Aorta (tissue), 5 donors: Measurements from ENCODE around the gene KANSL1. TPM values are rescaled to one million over a fixed set of nuclear protein-coding genes. Genes with fewer than 3 reads are reported as not detected.

ENCODE experiments used
- ATAC-seq: fragments of 200-7000 bp; cut with Tn5 transposase; one replicate; pipeline ENCODE4 v1.9.1; 2022; ENCODE audit warnings: moderate library complexity; ENCODE audit not compliant: low FRiP score
- DNase-seq, 2 donors: peaks; one replicate each; pipeline ENCODE4 v3.0.0-alpha.2; 2020
- H3K27ac ChIP-seq, 2 donors: one replicate each; pipeline ENCODE4 v1.5.1; 2013; ENCODE audit warnings: low read length in 2 of 2, mild to moderate bottlenecking in 2 of 2, moderate library complexity in 2 of 2, control low read depth in 1 of 2, inconsistent platforms in 1 of 2, low read depth in 1 of 2
- H3K27me3 ChIP-seq, 2 donors: one replicate each; pipeline ENCODE4 v1.6.1; 2013; ENCODE audit warnings: control low read depth in 1 of 2, low read length in 1 of 2, mild to moderate bottlenecking in 1 of 2, moderate library complexity in 1 of 2; ENCODE audit not compliant: insufficient read depth in 2 of 2, control insufficient read depth in 1 of 2
- H3K36me3 ChIP-seq, 2 donors: one replicate each; pipeline ENCODE4 v1.6.1; 2013; ENCODE audit warnings: control low read depth in 1 of 2, low read length in 1 of 2, mild to moderate bottlenecking in 1 of 2; ENCODE audit not compliant: insufficient read depth in 2 of 2, control insufficient read depth in 1 of 2
- H3K4me1 ChIP-seq, 2 donors: one replicate each; pipeline ENCODE4 v1.6.1; 2013; ENCODE audit warnings: low read length in 2 of 2, control low read depth in 1 of 2, mild to moderate bottlenecking in 1 of 2, moderate library complexity in 1 of 2; ENCODE audit not compliant: insufficient read depth in 2 of 2, control insufficient read depth in 1 of 2
- H3K4me3 ChIP-seq, 2 donors: one replicate each; pipeline ENCODE4 v1.5.1; 2013; ENCODE audit warnings: low read length in 2 of 2, control low read depth in 1 of 2, mild to moderate bottlenecking in 1 of 2
- H3K9me3 ChIP-seq: one replicate; pipeline ENCODE4 v1.6.1; 2013; ENCODE audit warnings: mild to moderate bottlenecking, low read length; ENCODE audit not compliant: control insufficient read depth
- WGBS, 2 donors: extraction: QIAGEN DNeasy Blood & Tissue Kit; methylation state at CpG; one replicate each; pipeline ENCODE4 v1.1.7; 2013; 5-methylcytosine and 5-hydroxymethylcytosine counted together
- intact Hi-C, 2 donors: fragments of 100-400 bp; cut with DNase I; formaldehyde crosslinking; loops; one replicate each; pipeline versions ENCODE4 v1.14.2 to v1.15.0; 2022
- polyA plus RNA-seq, 2 donors: library from polyadenylated mRNA; stranded (reverse); fragments of 200-250 nt; gene quantifications; one replicate each; pipeline ENCODE4 v1.2.3, GENCODE V29; 2013
- total RNA-seq, 2 donors: library from RNA; stranded (reverse); fragmentation: NEBNext Ultra II Directional; extraction: Animal tissue kit (Norgen Biotek cat#: 25700); gene quantifications; one replicate each; pipeline ENCODE4 v1.2.1, GENCODE V29; 2021
- donor health status: healthy with polysubstance abuse.
- donor health status: Bipolar disorder and iron deficiency.
- donor health status: DM: no; HTN: no; CAD: no.
- donor health status: DM: no; HTN: no; CAD: no.
- donor health status: DM: yes; HTN: yes; CAD: no.

Gene KANSL1
- total and polyA plus RNA-seq, 4 donors = 6.5 to 109 (median 56.4) TPM

GRCh38 chr17:46047398-46047797, 145.8 kb downstream of the KANSL1 start:
- Histone ChIP-seq H3K4me1 (no peaks in the 10 kb centered on the region), H3K27me3 (no peaks in the 10 kb centered on the region), H3K27ac (no peak overlapping the region), H3K36me3 (peaks cover 3 to 4% of the 10 kb centered on the region in 2 donors), H3K9me3 (no peaks in the 10 kb centered on the region), H3K4me3 (no peak overlapping the region)
- intact Hi-C loops = loop anchor here in 1 of 2 donors (5.0 kb wide), 1 partner anchor 145 kb away; the partner anchor contains the start of gene KANSL1
- ATAC-seq (no peak), DNase-seq (no peak)
- WGBS, 2 donors = 95% methylated on average over 5 of the region's 5 CpGs

- DNase-seq (no peak), ATAC-seq (no peak)
- Histone ChIP-seq H3K27ac (no peak overlapping the region), H3K9me3 (no peaks in the 10 kb centered on the region), H3K36me3 (peaks cover 3 to 4% of the 10 kb centered on the region in 2 donors), H3K27me3 (no peaks in the 10 kb centered on the region), H3K4me1 (no peaks in the 10 kb centered on the region), H3K4me3 (no peak overlapping the region)
- WGBS, 2 donors = 38 to 53% methylated on average over 1 of the region's 1 CpG
- intact Hi-C loops = loop anchor here in 1 of 2 donors (5.0 kb wide), 1 partner anchor 145 kb away; the partner anchor contains the start of gene KANSL1
Observed at GRCh38 chr17:46046957-46047356, 146.3 kb downstream of the KANSL1 start.

GRCh38 chr17:46045639-46046038, 147.6 kb downstream of the KANSL1 start:
- DNase-seq (no peak), ATAC-seq (no peak)
- Histone ChIP-seq H3K4me1 (no peaks in the 10 kb centered on the region), H3K4me3 (no peak overlapping the region), H3K9me3 (no peaks in the 10 kb centered on the region), H3K27me3 (no peaks in the 10 kb centered on the region), H3K36me3 (peaks cover 3 to 4% of the 10 kb centered on the region in 2 donors), H3K27ac (no peak overlapping the region)
- 86 to 89% methylated on average over 3 of the region's 3 CpGs for WGBS, 2 donors
- intact Hi-C loops = loop anchor here in 1 of 2 donors (5.0 kb wide), 1 partner anchor 147 kb away; the partner anchor contains the start of gene KANSL1

- Histone ChIP-seq H3K36me3 (peaks cover 2 to 4% of the 10 kb centered on the region in 2 donors), H3K9me3 (no peaks in the 10 kb centered on the region), H3K27me3 (no peaks in the 10 kb centered on the region), H3K4me1 (no peaks in the 10 kb centered on the region), H3K27ac (no peak overlapping the region), H3K4me3 (no peak overlapping the region)
- no peak for ATAC-seq
- WGBS, 2 donors = 55 to 56% methylated on average over 2 of the region's 2 CpGs
- intact Hi-C loops = loop anchor here (1.0 to 5.0 kb wide), 3 partner anchors 147 to 167 kb away; partner anchors contain the start of gene KANSL1 (in 2 of the 2)
- DNase-seq = no peak
Observed at GRCh38 chr17:46044989-46045388, 148.2 kb downstream of the KANSL1 start.

- Histone ChIP-seq H3K27ac (no peak overlapping the region), H3K4me1 (no peaks in the 10 kb centered on the region), H3K36me3 (peaks cover 0 to 2% of the 10 kb centered on the region in 2 donors), H3K27me3 (no peaks in the 10 kb centered on the region), H3K4me3 (no peak overlapping the region), H3K9me3 (no peaks in the 10 kb centered on the region)
- peak in 1 of 2 donors; percentile 72 for DNase-seq
- 33 to 36% methylated on average over 5 of the region's 5 CpGs for WGBS, 2 donors
- ATAC-seq = peak; percentile 92
- intact Hi-C loops = loop anchor here (1.0 to 5.0 kb wide), 3 partner anchors 148 to 168 kb away; partner anchors contain the start of gene KANSL1 (in 1 of the 2)
Observed at GRCh38 chr17:46044286-46044928, 148.8 kb downstream of the KANSL1 start.

- H3K4me3 ChIP-seq = no peak overlapping the region
- ATAC-seq (no peak), DNase-seq (no peak)
- H3K4me1 ChIP-seq = no peaks in the 10 kb centered on the region
- H3K9me3 ChIP-seq = no peaks in the 10 kb centered on the region
- 86 to 90% methylated on average over 3 of the region's 3 CpGs for WGBS, 2 donors
- intact Hi-C loops = loop anchor here (1.0 to 5.0 kb wide), 3 partner anchors 149 to 169 kb away; partner anchors contain the start of gene KANSL1 (in 1 of the 2)
- H3K36me3 ChIP-seq = peaks cover 3% of the 10 kb centered on the region in 2 donors
- no peaks in the 10 kb centered on the region for H3K27me3 ChIP-seq
- H3K27ac ChIP-seq = no peak overlapping the region
Observed at GRCh38 chr17:46043606-46044005, 149.6 kb downstream of the KANSL1 start.

- WGBS, 2 donors = 53 to 58% methylated on average over 3 of the region's 3 CpGs
- Histone ChIP-seq H3K27ac (no peak overlapping the region), H3K4me3 (no peak overlapping the region), H3K27me3 (no peaks in the 10 kb centered on the region), H3K4me1 (no peaks in the 10 kb centered on the region), H3K9me3 (no peaks in the 10 kb centered on the region), H3K36me3 (peaks cover 3 to 6% of the 10 kb centered on the region in 2 donors)
- ATAC-seq (no peak), DNase-seq (no peak)
- intact Hi-C loops = loop anchor here in 1 of 2 donors (5.0 kb wide), 2 partner anchors 149 to 169 kb away; partner anchors contain the start of gene KANSL1
Observed at GRCh38 chr17:46042925-46043324, 150.3 kb downstream of the KANSL1 start.

GRCh38 chr17:46042246-46042645, 151.0 kb downstream of the KANSL1 start:
- Histone ChIP-seq H3K4me3 (no peak overlapping the region), H3K9me3 (no peaks in the 10 kb centered on the region), H3K27me3 (no peaks in the 10 kb centered on the region), H3K4me1 (no peaks in the 10 kb centered on the region), H3K27ac (no peak overlapping the region), H3K36me3 (peaks cover 5 to 11% of the 10 kb centered on the region in 2 donors)
- no peak for DNase-seq
- no peak for ATAC-seq
- WGBS, 2 donors = 79 to 81% methylated on average over 2 of the region's 2 CpGs
- intact Hi-C loops = loop anchor here in 1 of 2 donors (5.0 kb wide), 2 partner anchors 150 to 170 kb away; partner anchors contain the start of gene KANSL1
